K562 (cell line): ENCODE measurements around the gene PI4KA. TPM values are rescaled to one million over a fixed set of nuclear protein-coding genes. Genes with fewer than 3 reads are reported as not detected.
A peak's percentile ranks its signal among the peaks of the same experiment; 100 is the strongest.

Source experiments
- BRCA1 ChIP-seq, 2 experiments: fragments of 450-650 bp in 1 of 2; sonication (generic) in 1 of 2; formaldehyde crosslinking in 1 of 2; IDR thresholded peaks; 2 replicates each; pipeline versions ENCODE4 v1.5.0 to v1.6.1; 2017 to 2020; ENCODE audit warnings: mild to moderate bottlenecking in 1 of 2, missing genetic modification reagents in 1 of 2
- MED1 ChIP-seq: sonication (generic); formaldehyde crosslinking; IDR thresholded peaks from 2 replicates; pipeline ENCODE4 v1.8.1; 2023; ENCODE audit warnings: missing genetic modification reagents, borderline replicate concordance
- NR1H2 ChIP-seq: sonication (generic); formaldehyde crosslinking; IDR thresholded peaks from 2 replicates; pipeline ENCODE4 v1.4.0; 2020; ENCODE audit warnings: mild to moderate bottlenecking, missing genetic modification reagents
- PCBP1 ChIP-seq: fragments of 200-400 bp; formaldehyde crosslinking; IDR thresholded peaks from 2 replicates; pipeline ENCODE4 v1.6.1; 2018; ENCODE audit warnings: mild to moderate bottlenecking, low read depth, low read length; ENCODE audit not compliant: poor library complexity, severe bottlenecking
- POLR2A ChIP-seq: fragments of 450-650 bp; conservative IDR thresholded peaks from 2 replicates; pipeline ENCODE4 v1.6.1; 2016
- SMAD1 ChIP-seq: fragments of 150-350 bp; IDR thresholded peaks from 2 replicates; pipeline ENCODE4 v1.6.1; 2014; ENCODE audit warnings: low read length, low read depth; ENCODE audit not compliant: partially characterized antibody
- SRSF3 ChIP-seq: fragments of 200-400 bp; formaldehyde crosslinking; IDR thresholded peaks from 2 replicates; pipeline ENCODE4 v1.6.1; 2016; ENCODE audit warnings: mild to moderate bottlenecking, low read length, moderate library complexity; ENCODE audit not compliant: insufficient read depth
- ZNF12 ChIP-seq: sonication (generic); formaldehyde crosslinking; IDR thresholded peaks from 2 replicates; pipeline ENCODE4 v1.4.0; 2020; ENCODE audit warnings: mild to moderate bottlenecking, missing genetic modification reagents
- ZNF143 ChIP-seq: sonication (generic); formaldehyde crosslinking; IDR thresholded peaks from 2 replicates; pipeline ENCODE4 v1.9.0; 2022; ENCODE audit warnings: mild to moderate bottlenecking, missing genetic modification reagents
- ZNF263 ChIP-seq: sonication (generic); formaldehyde crosslinking; IDR thresholded peaks from 2 replicates; pipeline ENCODE4 v1.8.0; 2022; ENCODE audit warnings: mild to moderate bottlenecking, missing genetic modification reagents, borderline replicate concordance
- ZNF384 ChIP-seq: IDR thresholded peaks from 2 replicates; pipeline ENCODE4 v1.6.1; 2012; ENCODE audit warnings: low read depth, low read length, improper control_type of control experiment
- ZNF436 ChIP-seq: fragments of 250-450, 450-650 bp; sonication (Bioruptor Pico); formaldehyde crosslinking; IDR thresholded peaks from 2 replicates; pipeline ENCODE4 v1.7.0; 2020; ENCODE audit warnings: mild to moderate bottlenecking
- ZNF668 ChIP-seq: fragments of 250-450 bp; sonication (Bioruptor Pico); IDR thresholded peaks from 2 replicates; pipeline ENCODE4 v1.8.0; 2022; ENCODE audit warnings: mild to moderate bottlenecking, inconsistent platforms
- ZNF695 ChIP-seq: fragments of 450-650 bp; formaldehyde crosslinking; IDR thresholded peaks from 2 replicates; pipeline ENCODE4 v1.4.0; 2020; ENCODE audit warnings: mild to moderate bottlenecking, moderate library complexity
- ZNF766 ChIP-seq: fragments of 200-800 bp; sonication (Bioruptor generic); conservative IDR thresholded peaks from 2 replicates; pipeline ENCODE4 v1.6.1; 2016; ENCODE audit warnings: missing genetic modification characterization, missing compliant biosample characterization
- polyA plus RNA-seq, 8 experiments: library from polyadenylated mRNA; depleted of rRNA in 4 of 8; stranded (reverse) in 5 of 8; unstranded in 3 of 8; fragments of >200 nt; fragmentation: Nextera tagmentation in 2 of 8; fragmentation: Illumina TruSeq in 1 of 8; extraction: Ambion mirVana in 2 of 8; extraction: Trizol in 1 of 8; gene quantifications; 2 replicates each; pipeline versions ENCODE4 v1.2.1 to v1.2.3, GENCODE V29; 2011 to 2014; ENCODE audit warnings: inconsistent platforms in 1 of 8, missing spikeins in 1 of 8
- total RNA-seq, 7 experiments: library from RNA; depleted of rRNA in 6 of 7; stranded (reverse); fragments of >200 nt in 6 of 7; fragmentation: Illumina TruSeq in 2 of 7; extraction: Trizol in 2 of 7; gene quantifications; 2 replicates each; pipeline versions ENCODE4 v1.2.1 to v1.2.3, GENCODE V29; 2011 to 2021; ENCODE audit warnings: low replicate concordance in 1 of 7
- TF ChIP-seq, protein P1 (sequence below): fragments of 250-450 bp; sonication (Bioruptor Pico); IDR thresholded peaks from 2 replicates; pipeline ENCODE4 v1.9.0; 2021; ENCODE audit warnings: mild to moderate bottlenecking, inconsistent platforms
- TF ChIP-seq, protein P2 (sequence below): sonication (generic); formaldehyde crosslinking; IDR thresholded peaks from 2 replicates; pipeline ENCODE4 v1.9.0; 2022; ENCODE audit warnings: mild to moderate bottlenecking, missing genetic modification reagents
- TF ChIP-seq, protein P3 (sequence below): fragments of 250-450 bp; sonication (Bioruptor Pico); IDR thresholded peaks from 2 replicates; pipeline ENCODE4 v1.4.0; 2020
- TF ChIP-seq, protein P4 (sequence below): sonication (generic); formaldehyde crosslinking; IDR thresholded peaks from 2 replicates; pipeline ENCODE4 v1.8.0; 2022; ENCODE audit warnings: mild to moderate bottlenecking, missing genetic modification reagents

The PI4KA gene
- total and polyA plus RNA-seq, 9 of the 15 experiments (the other 6 are each of a cell fraction or from before 2014, with no cell fraction given), result 7.3 to 187 (median 84.7) TPM

DNA sequence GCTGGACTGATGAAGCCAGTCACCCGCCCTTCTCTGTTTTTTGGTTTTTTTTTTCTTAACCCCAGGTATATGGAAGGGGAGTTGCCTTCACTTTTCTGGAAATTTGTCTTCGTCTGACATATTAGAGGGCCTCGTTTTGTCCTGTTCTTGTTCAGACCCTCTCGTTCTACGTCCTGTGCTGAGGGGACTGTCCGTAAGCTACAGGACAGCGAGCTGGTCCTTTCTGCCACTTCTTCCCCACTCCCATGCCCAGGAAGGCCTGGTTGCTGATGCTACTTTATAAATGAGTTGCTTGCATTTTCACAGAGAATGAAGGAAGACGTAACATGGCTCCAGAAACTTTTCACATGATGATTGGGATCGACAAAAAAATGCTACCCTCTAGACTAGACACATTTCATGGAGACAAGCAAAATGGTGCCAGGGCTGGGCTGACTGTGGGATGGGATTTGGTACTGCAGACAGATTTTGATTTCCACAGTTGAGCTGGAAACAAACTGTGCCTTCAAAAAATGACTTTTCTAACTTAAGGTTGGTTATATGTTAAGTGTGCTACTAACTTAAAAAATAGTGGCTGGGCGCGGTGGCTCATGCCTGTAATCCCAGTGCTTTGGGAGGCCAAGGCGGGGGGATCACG is 31.4 kb upstream of the PI4KA start (continued):
- no peak for TF ChIP-seq SRSF3
- TF ChIP-seq ZNF143 (CRISPR knock-in tag), result no peak
- no peak for TF ChIP-seq ZNF695 (CRISPR knock-in tag)
- TF ChIP-seq ZNF436 (CRISPR knock-in tag), result no peak
- TF ChIP-seq PCBP1, result no peak
- TF ChIP-seq, protein P1, sequence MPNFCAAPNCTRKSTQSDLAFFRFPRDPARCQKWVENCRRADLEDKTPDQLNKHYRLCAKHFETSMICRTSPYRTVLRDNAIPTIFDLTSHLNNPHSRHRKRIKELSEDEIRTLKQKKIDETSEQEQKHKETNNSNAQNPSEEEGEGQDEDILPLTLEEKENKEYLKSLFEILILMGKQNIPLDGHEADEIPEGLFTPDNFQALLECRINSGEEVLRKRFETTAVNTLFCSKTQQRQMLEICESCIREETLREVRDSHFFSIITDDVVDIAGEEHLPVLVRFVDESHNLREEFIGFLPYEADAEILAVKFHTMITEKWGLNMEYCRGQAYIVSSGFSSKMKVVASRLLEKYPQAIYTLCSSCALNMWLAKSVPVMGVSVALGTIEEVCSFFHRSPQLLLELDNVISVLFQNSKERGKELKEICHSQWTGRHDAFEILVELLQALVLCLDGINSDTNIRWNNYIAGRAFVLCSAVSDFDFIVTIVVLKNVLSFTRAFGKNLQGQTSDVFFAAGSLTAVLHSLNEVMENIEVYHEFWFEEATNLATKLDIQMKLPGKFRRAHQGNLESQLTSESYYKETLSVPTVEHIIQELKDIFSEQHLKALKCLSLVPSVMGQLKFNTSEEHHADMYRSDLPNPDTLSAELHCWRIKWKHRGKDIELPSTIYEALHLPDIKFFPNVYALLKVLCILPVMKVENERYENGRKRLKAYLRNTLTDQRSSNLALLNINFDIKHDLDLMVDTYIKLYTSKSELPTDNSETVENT, result 0 out of 2 replicates have a peak, but pooled peaks have one; percentile 19
- TF ChIP-seq ZNF668 (CRISPR knock-in tag), result no peak
- TF ChIP-seq, protein P2, sequence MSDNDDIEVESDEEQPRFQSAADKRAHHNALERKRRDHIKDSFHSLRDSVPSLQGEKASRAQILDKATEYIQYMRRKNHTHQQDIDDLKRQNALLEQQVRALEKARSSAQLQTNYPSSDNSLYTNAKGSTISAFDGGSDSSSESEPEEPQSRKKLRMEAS (CRISPR knock-in tag), result no peak
- TF ChIP-seq NR1H2 (CRISPR knock-in tag), result 0 out of 2 replicates have a peak, but pooled peaks have one; percentile 50
- TF ChIP-seq ZNF263, result 0 out of 2 replicates have a peak, but pooled peaks have one; percentile 15
- TF ChIP-seq POLR2A, result no peak
- peak; percentile 50 for TF ChIP-seq ZNF384
- no peak for TF ChIP-seq BRCA1 (IDR thresholded peaks at IDR 0.05)
- 0 out of 2 replicates have a peak, but pooled peaks have one; percentile 70 for TF ChIP-seq BRCA1 (CRISPR knock-in tag; IDR thresholded peaks at IDR 0.05)
- no peak for TF ChIP-seq SMAD1
- TF ChIP-seq ZNF12 (CRISPR knock-in tag), result peak; percentile 37; the same call in 1 of the 2 replicates
- TF ChIP-seq ZNF766 (CRISPR knock-in tag), result no peak
- 0 out of 2 replicates have a peak, but pooled peaks have one; percentile 48 for TF ChIP-seq MED1 (CRISPR knock-in tag)
- TF ChIP-seq, protein P3, sequence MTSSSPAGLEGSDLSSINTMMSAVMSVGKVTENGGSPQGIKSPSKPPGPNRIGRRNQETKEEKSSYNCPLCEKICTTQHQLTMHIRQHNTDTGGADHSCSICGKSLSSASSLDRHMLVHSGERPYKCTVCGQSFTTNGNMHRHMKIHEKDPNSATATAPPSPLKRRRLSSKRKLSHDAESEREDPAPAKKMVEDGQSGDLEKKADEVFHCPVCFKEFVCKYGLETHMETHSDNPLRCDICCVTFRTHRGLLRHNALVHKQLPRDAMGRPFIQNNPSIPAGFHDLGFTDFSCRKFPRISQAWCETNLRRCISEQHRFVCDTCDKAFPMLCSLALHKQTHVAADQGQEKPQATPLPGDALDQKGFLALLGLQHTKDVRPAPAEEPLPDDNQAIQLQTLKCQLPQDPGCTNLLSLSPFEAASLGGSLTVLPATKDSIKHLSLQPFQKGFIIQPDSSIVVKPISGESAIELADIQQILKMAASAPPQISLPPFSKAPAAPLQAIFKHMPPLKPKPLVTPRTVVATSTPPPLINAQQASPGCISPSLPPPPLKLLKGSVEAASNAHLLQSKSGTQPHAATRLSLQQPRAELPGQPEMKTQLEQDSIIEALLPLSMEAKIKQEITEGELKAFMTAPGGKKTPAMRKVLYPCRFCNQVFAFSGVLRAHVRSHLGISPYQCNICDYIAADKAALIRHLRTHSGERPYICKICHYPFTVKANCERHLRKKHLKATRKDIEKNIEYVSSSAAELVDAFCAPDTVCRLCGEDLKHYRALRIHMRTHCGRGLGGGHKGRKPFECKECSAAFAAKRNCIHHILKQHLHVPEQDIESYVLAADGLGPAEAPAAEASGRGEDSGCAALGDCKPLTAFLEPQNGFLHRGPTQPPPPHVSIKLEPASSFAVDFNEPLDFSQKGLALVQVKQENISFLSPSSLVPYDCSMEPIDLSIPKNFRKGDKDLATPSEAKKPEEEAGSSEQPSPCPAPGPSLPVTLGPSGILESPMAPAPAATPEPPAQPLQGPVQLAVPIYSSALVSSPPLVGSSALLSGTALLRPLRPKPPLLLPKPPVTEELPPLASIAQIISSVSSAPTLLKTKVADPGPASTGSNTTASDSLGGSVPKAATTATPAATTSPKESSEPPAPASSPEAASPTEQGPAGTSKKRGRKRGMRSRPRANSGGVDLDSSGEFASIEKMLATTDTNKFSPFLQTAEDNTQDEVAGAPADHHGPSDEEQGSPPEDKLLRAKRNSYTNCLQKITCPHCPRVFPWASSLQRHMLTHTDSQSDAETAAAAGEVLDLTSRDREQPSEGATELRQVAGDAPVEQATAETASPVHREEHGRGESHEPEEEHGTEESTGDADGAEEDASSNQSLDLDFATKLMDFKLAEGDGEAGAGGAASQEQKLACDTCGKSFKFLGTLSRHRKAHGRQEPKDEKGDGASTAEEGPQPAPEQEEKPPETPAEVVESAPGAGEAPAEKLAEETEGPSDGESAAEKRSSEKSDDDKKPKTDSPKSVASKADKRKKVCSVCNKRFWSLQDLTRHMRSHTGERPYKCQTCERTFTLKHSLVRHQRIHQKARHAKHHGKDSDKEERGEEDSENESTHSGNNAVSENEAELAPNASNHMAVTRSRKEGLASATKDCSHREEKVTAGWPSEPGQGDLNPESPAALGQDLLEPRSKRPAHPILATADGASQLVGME, result no peak
- TF ChIP-seq, protein P4, sequence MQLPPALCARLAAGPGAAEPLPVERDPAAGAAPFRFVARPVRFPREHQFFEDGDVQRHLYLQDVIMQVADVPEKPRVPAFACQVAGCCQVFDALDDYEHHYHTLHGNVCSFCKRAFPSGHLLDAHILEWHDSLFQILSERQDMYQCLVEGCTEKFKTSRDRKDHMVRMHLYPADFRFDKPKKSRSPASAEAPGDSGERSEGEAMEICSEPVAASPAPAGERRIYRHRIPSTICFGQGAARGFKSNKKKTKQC (CRISPR knock-in tag), result 0 out of 2 replicates have a peak, but pooled peaks have one; percentile 14
